ENCODE data around the gene PDE6H.

DNA sequence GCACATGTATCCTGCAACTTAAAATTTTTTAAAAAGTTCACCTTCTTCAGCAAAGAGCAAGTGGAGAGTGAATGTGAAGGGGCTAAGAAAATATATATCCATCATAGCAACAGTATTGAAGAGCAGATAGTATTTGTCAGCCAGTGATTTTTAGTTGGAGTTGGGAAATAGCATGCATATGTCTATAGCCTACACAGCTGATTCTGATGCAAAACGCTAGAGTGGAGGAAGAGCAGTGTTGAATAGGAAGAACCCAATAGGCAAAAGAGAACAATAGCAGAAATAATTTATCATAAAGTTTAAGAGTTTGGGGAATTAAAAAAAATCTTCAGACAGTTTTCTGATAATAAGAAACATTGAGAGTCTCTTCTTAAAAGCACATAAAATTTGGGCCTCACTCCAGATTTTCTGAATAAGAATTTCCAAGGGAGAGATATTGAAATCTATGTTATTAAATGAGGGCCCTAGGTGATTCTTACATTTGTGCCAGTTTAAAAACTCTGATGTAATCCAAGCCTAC is 12.0 kb downstream of the PDE6H start:
- TF ChIP-seq, protein P1, sequence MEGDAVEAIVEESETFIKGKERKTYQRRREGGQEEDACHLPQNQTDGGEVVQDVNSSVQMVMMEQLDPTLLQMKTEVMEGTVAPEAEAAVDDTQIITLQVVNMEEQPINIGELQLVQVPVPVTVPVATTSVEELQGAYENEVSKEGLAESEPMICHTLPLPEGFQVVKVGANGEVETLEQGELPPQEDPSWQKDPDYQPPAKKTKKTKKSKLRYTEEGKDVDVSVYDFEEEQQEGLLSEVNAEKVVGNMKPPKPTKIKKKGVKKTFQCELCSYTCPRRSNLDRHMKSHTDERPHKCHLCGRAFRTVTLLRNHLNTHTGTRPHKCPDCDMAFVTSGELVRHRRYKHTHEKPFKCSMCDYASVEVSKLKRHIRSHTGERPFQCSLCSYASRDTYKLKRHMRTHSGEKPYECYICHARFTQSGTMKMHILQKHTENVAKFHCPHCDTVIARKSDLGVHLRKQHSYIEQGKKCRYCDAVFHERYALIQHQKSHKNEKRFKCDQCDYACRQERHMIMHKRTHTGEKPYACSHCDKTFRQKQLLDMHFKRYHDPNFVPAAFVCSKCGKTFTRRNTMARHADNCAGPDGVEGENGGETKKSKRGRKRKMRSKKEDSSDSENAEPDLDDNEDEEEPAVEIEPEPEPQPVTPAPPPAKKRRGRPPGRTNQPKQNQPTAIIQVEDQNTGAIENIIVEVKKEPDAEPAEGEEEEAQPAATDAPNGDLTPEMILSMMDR (conservative IDR thresholded peaks at IDR 0.05 in 1 of 2, IDR thresholded peaks at IDR 0.05 in 1 of 2; ENCODE audit: extremely low read depth in 1 of 2, insufficient read depth in 1 of 2, low read depth in 1 of 2, low read length in 2 of 2) = no peak
- TF ChIP-seq EZH2 (IDR thresholded peaks at IDR 0.05; ENCODE audit: borderline replicate concordance, low read length) = no peak
